ENCODE results near the gene GRIN2A. TPM values are rescaled to one million over a fixed set of nuclear protein-coding genes. Genes with fewer than 3 reads are reported as not detected.

Gene GRIN2A
- total RNA-seq, 2 experiments from 2014 or later, result not detected

GRCh38 chr16:9864461-9864860 lies 317.8 kb downstream of the GRIN2A start:
- intact Hi-C loops (cut with micrococcal nuclease; ENCODE audit: unreplicated experiment), result no loop called here
- Histone ChIP-seq H3K4me2 (ENCODE audit: low read length) (no peak overlapping the region), H3K27ac (ENCODE audit: low read depth, low read length, poor library complexity, severe bottlenecking) (no peak overlapping the region), H3K36me3 (ENCODE audit: insufficient read depth, low read length) (no peaks in the 10 kb centered on the region), H3K79me2 (ENCODE audit: insufficient read depth, low read depth, low read length) (no peaks in the 10 kb centered on the region), H3K9me3 (ENCODE audit: low read length) (no peaks in the 10 kb centered on the region), H3K4me1 (ENCODE audit: insufficient read depth, low read length, poor library complexity, severe bottlenecking) (no peaks in the 10 kb centered on the region), H4K20me1 (ENCODE audit: insufficient read depth, low read length) (no peaks in the 10 kb centered on the region), H2AFZ (ENCODE audit: low read length) (no peak overlapping the region), H3K4me3 (ENCODE audit: low read depth, low read length, poor library complexity, severe bottlenecking) (no peak overlapping the region), H3K9me2 (ENCODE audit: insufficient read depth, low read length) (no peaks in the 10 kb centered on the region)
- POLR2A ChIA-PET, result interaction anchor here (0.6 kb wide), 1 partner anchor 15 kb away, joined by 4 read pairs; no protein-coding TSS in a partner anchor
- DNase-seq (ENCODE audit: low spot score), result no peak
- CTCF ChIA-PET (ENCODE audit: unreplicated experiment), result no interaction called here
- TF ChIP-seq EZH2phosphoT487 (IDR thresholded peaks at IDR 0.05; ENCODE audit: borderline replicate concordance, low read depth, low read length), result no peak
- TF ChIP-seq CTCF (conservative IDR thresholded peaks at IDR 0.05; ENCODE audit: low read length), result no peak
- no TSS peak for BruUV-seq (replicated peaks)

GRCh38 chr16:9862327-9862726 lies 319.9 kb downstream of the GRIN2A start:
- Histone ChIP-seq H3K9me3 (ENCODE audit: low read length) (no peaks in the 10 kb centered on the region), H4K20me1 (ENCODE audit: insufficient read depth, low read length) (no peaks in the 10 kb centered on the region), H3K79me2 (ENCODE audit: insufficient read depth, low read depth, low read length) (no peaks in the 10 kb centered on the region), H3K27ac (ENCODE audit: low read depth, low read length, poor library complexity, severe bottlenecking) (no peak overlapping the region), H2AFZ (ENCODE audit: low read length) (no peak overlapping the region), H3K36me3 (ENCODE audit: insufficient read depth, low read length) (no peaks in the 10 kb centered on the region), H3K4me1 (ENCODE audit: insufficient read depth, low read length, poor library complexity, severe bottlenecking) (no peaks in the 10 kb centered on the region), H3K4me2 (ENCODE audit: low read length) (no peak overlapping the region), H3K4me3 (ENCODE audit: low read depth, low read length, poor library complexity, severe bottlenecking) (no peak overlapping the region), H3K9me2 (ENCODE audit: insufficient read depth, low read length) (no peaks in the 10 kb centered on the region; the same call in 1 of the 2 replicates)
- intact Hi-C loops (cut with micrococcal nuclease; ENCODE audit: unreplicated experiment), result no loop called here
- BruUV-seq (replicated peaks), result no TSS peak
- no peak for DNase-seq (ENCODE audit: low spot score)
- ChIA-PET POLR2A (no interaction called here), CTCF (ENCODE audit: unreplicated experiment) (no interaction called here)
- TF ChIP-seq EZH2phosphoT487 (IDR thresholded peaks at IDR 0.05; ENCODE audit: borderline replicate concordance, low read depth, low read length) (no peak), CTCF (conservative IDR thresholded peaks at IDR 0.05; ENCODE audit: low read length) (no peak)

- H3K9me2 ChIP-seq (ENCODE audit: insufficient read depth, low read length), result no peaks in the 10 kb centered on the region; the same call in 1 of the 2 replicates
- H3K27ac ChIP-seq (ENCODE audit: low read depth, low read length, poor library complexity, severe bottlenecking), result no peak overlapping the region
- no peaks in the 10 kb centered on the region for H3K79me2 ChIP-seq (ENCODE audit: insufficient read depth, low read depth, low read length)
- ChIA-PET POLR2A (no interaction called here), CTCF (ENCODE audit: unreplicated experiment) (no interaction called here)
- no peak overlapping the region for H3K4me3 ChIP-seq (ENCODE audit: low read depth, low read length, poor library complexity, severe bottlenecking)
- H3K4me1 ChIP-seq (ENCODE audit: insufficient read depth, low read length, poor library complexity, severe bottlenecking), result no peaks in the 10 kb centered on the region
- TF ChIP-seq EZH2phosphoT487 (IDR thresholded peaks at IDR 0.05; ENCODE audit: borderline replicate concordance, low read depth, low read length), result no peak
- TF ChIP-seq CTCF (conservative IDR thresholded peaks at IDR 0.05; ENCODE audit: low read length), result no peak
- H3K9me3 ChIP-seq (ENCODE audit: low read length), result no peaks in the 10 kb centered on the region
- intact Hi-C loops (cut with micrococcal nuclease; ENCODE audit: unreplicated experiment), result no loop called here
- H2AFZ ChIP-seq (ENCODE audit: low read length), result no peak overlapping the region
- H3K36me3 ChIP-seq (ENCODE audit: insufficient read depth, low read length), result no peaks in the 10 kb centered on the region
- BruUV-seq (replicated peaks), result no TSS peak
- H4K20me1 ChIP-seq (ENCODE audit: insufficient read depth, low read length), result no peaks in the 10 kb centered on the region
- no peak for DNase-seq (ENCODE audit: low spot score)
- no peak overlapping the region for H3K4me2 ChIP-seq (ENCODE audit: low read length)
Observed at GRCh38 chr16:9860876-9861275, 321.4 kb downstream of the GRIN2A start.

Data from OCI-LY7 (cell line).